Activated CD4-positive, alpha-beta T cell treated with anti-CD3 and anti-CD28 coated beads for 1 hour (primary cell): Measurements from ENCODE around the gene CREB5.

Experiments
- DNase-seq: peaks from one replicate; pipeline ENCODE4 v3.0.0-alpha.2; 2020

The CREB5 gene

GRCh38 chr7:28837216-28837615 is 424.9 kb downstream of the CREB5 start:
- no peak for DNase-seq

GRCh38 chr7:28840592-28840995 is 428.3 kb downstream of the CREB5 start:
- no peak for DNase-seq

GRCh38 chr7:28841766-28842165 is 429.4 kb downstream of the CREB5 start:
- DNase-seq = no peak

DNA sequence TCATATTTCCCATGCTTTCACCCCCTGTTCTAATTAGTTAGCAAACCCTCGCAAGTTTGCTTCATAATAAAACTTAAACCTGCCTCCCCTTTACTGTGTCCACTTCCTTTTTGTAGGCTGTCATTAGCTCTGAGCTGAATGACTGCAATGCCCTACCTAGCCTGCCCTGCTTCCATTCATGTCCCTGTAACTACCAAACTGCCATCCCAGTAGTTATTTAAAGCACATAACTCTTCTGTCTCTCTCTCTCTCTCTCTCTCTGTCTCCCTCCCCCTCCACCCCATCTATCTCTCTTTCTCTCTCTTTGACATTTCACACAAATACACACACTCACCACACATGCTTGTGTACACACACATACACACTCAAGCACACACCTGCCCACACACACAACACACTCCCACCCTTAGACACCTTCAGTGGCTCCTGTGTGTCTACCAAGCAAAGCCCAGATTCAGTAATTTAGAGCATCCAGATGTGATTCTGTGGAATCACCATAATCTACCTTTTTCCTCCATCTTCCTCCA is 430.5 kb downstream of the CREB5 start:
- no peak for DNase-seq

- DNase-seq = no peak
Observed at GRCh38 chr7:28845106-28845505, 432.8 kb downstream of the CREB5 start.

DNA sequence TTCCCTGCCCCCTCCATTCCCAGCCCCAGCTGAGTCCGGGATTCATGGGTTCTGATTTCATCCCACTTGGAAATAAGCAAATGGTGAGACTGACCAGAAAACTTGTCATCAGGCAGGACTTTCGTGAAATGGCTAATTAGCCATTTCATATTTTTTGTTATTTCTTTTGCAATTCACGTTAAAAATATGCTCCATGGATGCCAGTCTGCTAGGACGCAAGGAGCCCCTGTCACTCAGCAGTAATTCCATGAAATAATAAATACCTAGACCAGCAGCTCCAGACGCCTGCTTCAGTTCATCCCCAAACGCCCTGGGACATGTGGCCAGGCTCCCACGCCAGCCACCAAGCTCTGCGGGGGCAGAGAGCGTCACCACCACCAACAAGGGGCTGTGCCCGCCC is 434.9 kb downstream of the CREB5 start:
- no peak for DNase-seq

DNA sequence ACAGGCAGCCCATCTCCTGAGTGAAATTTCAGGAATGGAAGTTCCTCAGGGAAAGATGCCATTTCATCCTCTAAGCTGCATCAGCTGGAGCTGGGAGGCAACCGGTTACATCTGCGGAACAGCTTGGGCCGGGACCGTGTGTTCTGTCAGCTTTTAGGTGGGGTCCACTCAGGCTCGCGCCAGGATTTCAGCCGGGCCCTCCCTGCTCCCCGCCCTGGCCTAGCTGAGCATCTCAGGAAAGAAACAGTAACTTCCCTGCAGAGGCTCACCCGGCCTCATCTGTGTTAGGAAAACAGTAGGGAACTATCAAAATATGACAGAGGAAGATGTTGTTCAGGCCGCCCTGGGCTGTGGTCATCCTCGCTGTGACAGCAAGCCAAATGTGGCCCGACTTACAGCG is 435.4 kb downstream of the CREB5 start:
- DNase-seq = no peak

DNA sequence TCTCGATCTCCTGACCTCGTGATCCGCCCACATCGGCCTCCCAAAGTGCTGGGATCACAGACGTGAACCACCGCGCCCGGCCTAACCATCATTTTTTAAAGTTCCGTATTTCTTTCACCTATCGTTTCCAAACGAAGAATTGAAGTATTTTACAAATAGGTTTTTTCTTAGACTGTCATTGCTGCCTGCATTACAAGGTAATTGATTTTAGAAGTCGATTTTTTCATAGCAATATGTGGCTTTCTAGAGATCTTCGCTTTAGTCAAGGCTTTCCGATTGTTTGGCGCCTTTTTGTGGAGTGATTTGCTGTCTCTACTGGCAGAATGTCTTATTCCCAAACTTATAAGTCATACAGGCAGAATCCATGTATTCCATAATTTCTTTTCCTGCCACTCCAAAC is 436.6 kb downstream of the CREB5 start:
- DNase-seq = no peak

- no peak for DNase-seq
Observed at GRCh38 chr7:28850699-28851098, 438.4 kb downstream of the CREB5 start.

DNA sequence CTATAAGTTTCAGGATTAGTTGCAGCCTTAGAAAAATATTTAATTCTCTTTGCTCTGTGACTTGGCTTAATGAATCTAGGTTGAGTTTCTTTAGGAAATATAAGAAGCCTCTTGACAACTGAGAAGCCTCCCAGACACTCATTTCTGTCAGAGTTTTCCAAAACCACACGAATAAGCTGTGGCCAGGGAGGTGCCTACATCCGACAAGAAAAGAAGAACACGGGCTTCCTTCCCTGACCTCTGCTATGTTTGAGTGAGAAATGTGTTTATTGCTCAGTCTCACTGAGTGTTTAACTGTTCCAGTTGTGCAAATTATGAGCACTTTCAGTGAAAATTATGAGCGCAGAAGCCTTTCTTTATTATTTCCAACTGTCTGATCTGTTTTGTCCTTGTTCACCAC is 440.8 kb downstream of the CREB5 start:
- DNase-seq = no peak

GRCh38 chr7:28853834-28854749 is 441.8 kb downstream of the CREB5 start:
- DNase-seq = peak; percentile 41

DNA sequence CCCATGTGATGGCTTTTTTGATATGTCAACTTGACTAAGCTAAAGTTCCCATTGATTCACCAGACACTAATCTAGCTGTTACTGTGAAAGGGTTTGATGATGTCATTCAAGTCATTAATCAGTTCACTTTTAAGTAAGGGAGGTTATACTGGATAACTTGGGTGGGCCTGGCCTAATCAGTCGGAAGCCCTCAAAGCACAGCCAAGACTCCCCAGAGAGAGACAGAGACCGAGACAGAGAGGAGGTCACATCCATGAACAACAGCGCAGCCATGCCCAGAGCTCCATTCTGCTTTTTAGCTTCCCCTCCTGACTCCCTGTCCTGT is 442.4 kb downstream of the CREB5 start:
- DNase-seq = no peak

GRCh38 chr7:28855538-28856217 is 443.4 kb downstream of the CREB5 start:
- DNase-seq = no peak

DNA sequence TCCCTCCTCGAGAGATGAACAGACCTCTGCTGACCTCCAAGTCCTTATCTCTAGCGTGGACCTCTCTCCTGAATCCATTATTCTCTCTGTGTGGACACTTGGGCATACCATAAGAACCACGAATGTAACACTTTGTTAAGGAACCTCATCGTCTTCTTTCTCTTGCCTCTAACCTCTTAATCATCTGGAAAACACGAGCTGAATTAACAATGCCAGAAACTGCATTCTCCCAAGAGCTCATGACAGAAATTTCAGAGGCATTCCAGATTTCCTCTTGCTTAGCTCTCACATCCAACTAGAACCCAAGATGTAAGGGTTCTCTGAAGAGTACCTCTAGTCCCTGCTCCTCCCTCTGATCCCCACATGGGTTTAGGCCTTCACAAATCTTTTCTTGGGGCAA is 444.3 kb downstream of the CREB5 start:
- no peak for DNase-seq

GRCh38 chr7:28858206-28858605 is 445.9 kb downstream of the CREB5 start:
- DNase-seq = no peak

- DNase-seq = no peak
Observed at GRCh38 chr7:28858895-28859294, 446.6 kb downstream of the CREB5 start.

GRCh38 chr7:28861825-28862224 is 449.5 kb downstream of the CREB5 start:
- DNase-seq = no peak

GRCh38 chr7:28862595-28863272 is 450.4 kb downstream of the CREB5 start:
- no peak for DNase-seq

DNA sequence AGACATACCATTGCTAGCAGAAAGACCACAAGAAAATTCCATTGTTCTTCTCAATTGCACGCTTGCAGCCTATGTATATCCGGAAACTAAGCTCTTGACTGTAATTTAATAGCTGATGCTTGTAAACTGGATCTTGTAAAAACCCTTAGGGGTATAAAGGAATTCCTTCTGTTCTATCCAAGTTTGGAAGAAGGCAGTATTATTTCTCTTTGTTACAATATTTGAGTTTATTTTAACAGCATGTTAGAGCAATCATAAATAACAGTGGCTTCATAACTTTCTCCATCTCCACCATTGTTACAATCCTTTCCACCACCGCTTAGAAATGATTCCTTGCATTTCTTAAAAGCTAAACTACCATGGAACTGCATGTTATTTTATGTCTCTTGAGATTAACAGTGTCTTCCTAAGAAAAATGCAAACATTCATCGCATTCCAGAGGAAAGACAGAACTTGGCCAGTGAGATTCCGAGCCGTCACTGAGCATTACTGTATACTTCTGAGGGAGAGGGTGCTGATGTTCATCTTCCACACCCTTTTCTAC is 453.4 kb downstream of the CREB5 start:
- no peak for DNase-seq

GRCh38 chr7:28868712-28869111 is 456.4 kb downstream of the CREB5 start:
- no peak for DNase-seq

- DNase-seq = no peak
Observed at GRCh38 chr7:28871077-28871476, 458.8 kb downstream of the CREB5 start.

DNA sequence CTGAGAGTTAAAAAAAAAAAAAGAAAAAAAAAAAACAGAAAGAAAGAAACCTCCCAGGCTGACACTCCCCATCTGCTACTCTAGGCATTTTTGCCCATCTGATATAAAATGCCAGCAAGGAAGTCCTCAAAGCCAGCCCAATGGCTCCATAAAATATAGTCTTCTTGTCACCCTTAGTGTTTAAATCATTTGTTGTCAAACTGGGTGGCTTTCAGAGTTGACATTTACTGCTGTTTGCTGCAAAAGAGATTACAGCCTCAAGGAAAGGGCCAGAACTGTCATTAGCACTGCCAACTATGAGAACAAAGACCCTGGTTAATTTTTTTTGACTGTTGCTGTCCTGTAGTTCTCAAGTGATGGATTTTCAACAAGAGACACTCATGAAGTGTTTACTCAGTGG is 459.3 kb downstream of the CREB5 start:
- no peak for DNase-seq

GRCh38 chr7:28872226-28872625 is 459.9 kb downstream of the CREB5 start:
- DNase-seq = no peak
